ENCODE results near the gene PRIM1. TPM values are rescaled to one million over a fixed set of nuclear protein-coding genes. Genes with fewer than 3 reads are reported as not detected.

Gene PRIM1
- total and polyA plus RNA-seq, 2 of the 13 experiments (the other 11 are each of a cell fraction or from before 2014, with no cell fraction given), result 30.0 to 47.3 TPM

- TF ChIP-seq, protein P1, sequence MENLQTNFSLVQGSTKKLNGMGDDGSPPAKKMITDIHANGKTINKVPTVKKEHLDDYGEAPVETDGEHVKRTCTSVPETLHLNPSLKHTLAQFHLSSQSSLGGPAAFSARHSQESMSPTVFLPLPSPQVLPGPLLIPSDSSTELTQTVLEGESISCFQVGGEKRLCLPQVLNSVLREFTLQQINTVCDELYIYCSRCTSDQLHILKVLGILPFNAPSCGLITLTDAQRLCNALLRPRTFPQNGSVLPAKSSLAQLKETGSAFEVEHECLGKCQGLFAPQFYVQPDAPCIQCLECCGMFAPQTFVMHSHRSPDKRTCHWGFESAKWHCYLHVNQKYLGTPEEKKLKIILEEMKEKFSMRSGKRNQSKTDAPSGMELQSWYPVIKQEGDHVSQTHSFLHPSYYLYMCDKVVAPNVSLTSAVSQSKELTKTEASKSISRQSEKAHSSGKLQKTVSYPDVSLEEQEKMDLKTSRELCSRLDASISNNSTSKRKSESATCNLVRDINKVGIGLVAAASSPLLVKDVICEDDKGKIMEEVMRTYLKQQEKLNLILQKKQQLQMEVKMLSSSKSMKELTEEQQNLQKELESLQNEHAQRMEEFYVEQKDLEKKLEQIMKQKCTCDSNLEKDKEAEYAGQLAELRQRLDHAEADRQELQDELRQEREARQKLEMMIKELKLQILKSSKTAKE (CRISPR knock-in tag; IDR thresholded peaks at IDR 0.05; ENCODE audit: borderline replicate concordance), result no peak; the same call in 1 of the 2 replicates
- TF ChIP-seq NONO (IDR thresholded peaks at IDR 0.05) (no peak), NONO (CRISPR knock-in tag; conservative IDR thresholded peaks at IDR 0.05) (peak; percentile 64; the same call in 1 of the 2 replicates), SMC3 (IDR thresholded peaks at IDR 0.05; ENCODE audit: low read length) (no peak), ZBTB3 (CRISPR knock-in tag; IDR thresholded peaks at IDR 0.05; ENCODE audit: borderline replicate concordance, low read depth) (peak; percentile 43; the same call in 1 of the 2 replicates), ZNF704 (CRISPR knock-in tag; IDR thresholded peaks at IDR 0.05; ENCODE audit: borderline replicate concordance) (0 out of 2 replicates have a peak, but pooled peaks have one; percentile 30), YY1 (IDR thresholded peaks at IDR 0.05; ENCODE audit: insufficient read depth, insufficient replicate concordance, low read depth, low read length) (peak; percentile 80), ZNF816 (CRISPR knock-in tag; IDR thresholded peaks at IDR 0.05; ENCODE audit: borderline replicate concordance) (no peak), ZNF329 (CRISPR knock-in tag; IDR thresholded peaks at IDR 0.05; ENCODE audit: low read depth) (no peak), IKZF1 (IDR thresholded peaks at IDR 0.05) (no peak), ZBTB34 (CRISPR knock-in tag; IDR thresholded peaks at IDR 0.05) (no peak; the same call in 1 of the 2 replicates), SP2 (CRISPR knock-in tag; IDR thresholded peaks at IDR 0.05) (0 out of 2 replicates have a peak, but pooled peaks have one; percentile 4), ONECUT2 (CRISPR knock-in tag; IDR thresholded peaks at IDR 0.05) (no peak), ZNF768 (CRISPR knock-in tag; IDR thresholded peaks at IDR 0.05) (no peak), ZNF605 (CRISPR knock-in tag; IDR thresholded peaks at IDR 0.05) (peak; percentile 65; the same call in 1 of the 2 replicates), HOXD1 (CRISPR knock-in tag; IDR thresholded peaks at IDR 0.05) (no peak), HDAC2 (CRISPR knock-in tag; IDR thresholded peaks at IDR 0.05) (no peak), BCL6 (CRISPR knock-in tag; IDR thresholded peaks at IDR 0.05) (0 out of 2 replicates have a peak, but pooled peaks have one; percentile 25)
- TF ChIP-seq, protein P2, sequence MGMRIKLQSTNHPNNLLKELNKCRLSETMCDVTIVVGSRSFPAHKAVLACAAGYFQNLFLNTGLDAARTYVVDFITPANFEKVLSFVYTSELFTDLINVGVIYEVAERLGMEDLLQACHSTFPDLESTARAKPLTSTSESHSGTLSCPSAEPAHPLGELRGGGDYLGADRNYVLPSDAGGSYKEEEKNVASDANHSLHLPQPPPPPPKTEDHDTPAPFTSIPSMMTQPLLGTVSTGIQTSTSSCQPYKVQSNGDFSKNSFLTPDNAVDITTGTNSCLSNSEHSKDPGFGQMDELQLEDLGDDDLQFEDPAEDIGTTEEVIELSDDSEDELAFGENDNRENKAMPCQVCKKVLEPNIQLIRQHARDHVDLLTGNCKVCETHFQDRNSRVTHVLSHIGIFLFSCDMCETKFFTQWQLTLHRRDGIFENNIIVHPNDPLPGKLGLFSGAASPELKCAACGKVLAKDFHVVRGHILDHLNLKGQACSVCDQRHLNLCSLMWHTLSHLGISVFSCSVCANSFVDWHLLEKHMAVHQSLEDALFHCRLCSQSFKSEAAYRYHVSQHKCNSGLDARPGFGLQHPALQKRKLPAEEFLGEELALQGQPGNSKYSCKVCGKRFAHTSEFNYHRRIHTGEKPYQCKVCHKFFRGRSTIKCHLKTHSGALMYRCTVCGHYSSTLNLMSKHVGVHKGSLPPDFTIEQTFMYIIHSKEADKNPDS (CRISPR knock-in tag; IDR thresholded peaks at IDR 0.05), result no peak
- TF ChIP-seq, protein P3, sequence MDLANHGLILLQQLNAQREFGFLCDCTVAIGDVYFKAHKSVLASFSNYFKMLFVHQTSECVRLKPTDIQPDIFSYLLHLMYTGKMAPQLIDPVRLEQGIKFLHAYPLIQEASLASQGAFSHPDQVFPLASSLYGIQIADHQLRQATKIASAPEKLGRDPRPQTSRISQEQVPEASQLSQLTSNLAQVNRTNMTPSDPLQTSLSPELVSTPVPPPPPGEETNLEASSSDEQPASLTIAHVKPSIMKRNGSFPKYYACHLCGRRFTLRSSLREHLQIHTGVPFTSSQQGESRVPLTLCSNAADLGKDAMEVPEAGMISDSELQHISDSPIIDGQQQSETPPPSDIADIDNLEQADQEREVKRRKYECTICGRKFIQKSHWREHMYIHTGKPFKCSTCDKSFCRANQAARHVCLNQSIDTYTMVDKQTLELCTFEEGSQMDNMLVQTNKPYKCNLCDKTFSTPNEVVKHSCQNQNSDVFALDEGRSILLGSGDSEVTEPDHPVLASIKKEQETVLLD (CRISPR knock-in tag; IDR thresholded peaks at IDR 0.05; ENCODE audit: low read depth), result 0 out of 2 replicates have a peak, but pooled peaks have one; percentile 36
Measured at GRCh38 chr12:56751712-56752598, at the start of gene PRIM1 (continued).
